ENCODE measurements around the gene UTP4. TPM values are rescaled to one million over a fixed set of nuclear protein-coding genes. Genes with fewer than 3 reads are reported as not detected.
"Not testable (repeated sequence)": the region's sequence is repeated elsewhere in the genome, so short reads cannot be mapped to it uniquely, and the experiment has no call there.

Gene UTP4
- total RNA-seq, 1 experiment from 2014 or later: 31.6 TPM

DNA sequence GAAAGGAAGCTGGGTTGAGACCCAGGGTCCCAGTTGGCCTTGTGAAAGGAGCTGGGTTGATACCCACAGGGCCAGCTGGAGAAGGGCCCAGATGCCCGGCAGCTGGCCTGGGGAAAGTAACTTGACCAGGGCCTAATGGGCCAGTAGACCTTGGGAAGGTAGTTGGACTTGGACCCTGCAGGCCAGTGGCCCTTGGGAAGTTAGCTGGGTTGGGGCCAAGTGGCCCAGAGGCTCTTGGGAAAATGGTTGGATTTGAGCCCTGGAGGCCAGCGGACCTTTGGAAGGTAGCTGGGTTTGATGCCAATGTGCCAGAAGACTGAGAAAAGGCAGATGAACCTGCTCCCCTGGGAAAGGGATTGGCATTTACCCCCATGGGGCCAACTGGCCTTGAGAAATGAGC is 13.5 kb upstream of the UTP4 start:
- no peak overlapping the region for H3K27ac ChIP-seq (ENCODE audit: low read length)
- H3K36me3 ChIP-seq (ENCODE audit: insufficient read depth, low read length): peaks cover 12% of the 10 kb centered on the region
- no peak overlapping the region for H3K4me3 ChIP-seq (ENCODE audit: low read length)
- H3K79me2 ChIP-seq (ENCODE audit: low read length): peaks cover 26% of the 10 kb centered on the region
- DNase-seq: no peak
- H3K4me2 ChIP-seq (ENCODE audit: low read depth, low read length, poor library complexity, severe bottlenecking): no peak overlapping the region
- H2AFZ ChIP-seq (ENCODE audit: low read length): no peak overlapping the region
- no peak overlapping the region for H3K9ac ChIP-seq (ENCODE audit: low read length)
- H3K9me2 ChIP-seq (replicated peaks; ENCODE audit: insufficient read depth, low read length): no peaks in the 10 kb centered on the region
- peaks cover 11% of the 10 kb centered on the region; the same call in 1 of the 2 replicates for H4K20me1 ChIP-seq (ENCODE audit: insufficient read depth, low read depth, low read length)
- H3K27me3 ChIP-seq (ENCODE audit: low read length): no peaks in the 10 kb centered on the region
- no peaks in the 10 kb centered on the region for H3K4me1 ChIP-seq (ENCODE audit: low read length)
- H3K9me3 ChIP-seq (ENCODE audit: low read length): no peaks in the 10 kb centered on the region

- Histone ChIP-seq H3K4me3 (ENCODE audit: low read length) (no peak overlapping the region), H3K9me2 (replicated peaks; ENCODE audit: insufficient read depth, low read length) (no peaks in the 10 kb centered on the region), H3K79me2 (ENCODE audit: low read length) (peaks cover 32% of the 10 kb centered on the region), H2AFZ (ENCODE audit: low read length) (no peak overlapping the region), H3K9me3 (ENCODE audit: low read length) (no peaks in the 10 kb centered on the region), H3K36me3 (ENCODE audit: insufficient read depth, low read length) (peaks cover 12% of the 10 kb centered on the region), H3K27ac (ENCODE audit: low read length) (no peak overlapping the region), H3K9ac (ENCODE audit: low read length) (no peak overlapping the region), H3K4me1 (ENCODE audit: low read length) (no peaks in the 10 kb centered on the region), H4K20me1 (ENCODE audit: insufficient read depth, low read depth, low read length) (peaks cover 11% of the 10 kb centered on the region; the same call in 1 of the 2 replicates), H3K27me3 (ENCODE audit: low read length) (no peaks in the 10 kb centered on the region), H3K4me2 (ENCODE audit: low read depth, low read length, poor library complexity, severe bottlenecking) (no peak overlapping the region)
- DNase-seq: no peak
Measured at GRCh38 chr16:69119536-69119935, 12.9 kb upstream of the UTP4 start.

DNA sequence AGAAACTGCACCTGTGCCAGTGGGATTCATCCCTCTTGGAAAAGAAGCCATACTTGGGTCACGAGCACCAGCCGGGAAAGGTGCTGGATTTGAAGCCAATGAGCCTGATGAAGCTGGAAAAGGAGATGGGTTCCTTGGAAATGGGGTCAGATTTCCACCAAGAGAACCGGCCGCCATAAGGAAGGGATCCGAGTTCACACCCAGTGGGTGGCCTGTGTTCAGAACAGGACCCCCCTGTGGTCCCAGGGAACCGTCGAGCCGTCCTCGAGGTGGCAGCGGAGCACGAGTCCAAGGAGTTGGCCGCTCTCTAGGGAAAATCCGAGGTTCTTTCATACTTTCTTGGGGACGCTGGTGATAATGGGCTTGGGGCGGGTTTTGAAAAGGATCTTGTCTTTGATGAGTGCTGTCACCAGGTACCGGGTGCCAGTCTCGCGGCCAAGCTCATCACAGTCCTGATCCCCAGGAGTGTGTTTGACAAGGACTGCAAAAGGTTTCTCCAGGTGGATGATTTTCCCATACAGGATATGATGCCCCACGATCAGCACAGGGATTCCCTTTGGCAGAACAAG is 12.3 kb upstream of the UTP4 start:
- no peak for DNase-seq
- H3K9me2 ChIP-seq (replicated peaks; ENCODE audit: insufficient read depth, low read length): no peaks in the 10 kb centered on the region
- H3K4me2 ChIP-seq (ENCODE audit: low read depth, low read length, poor library complexity, severe bottlenecking): no peak overlapping the region
- H3K27me3 ChIP-seq (ENCODE audit: low read length): no peaks in the 10 kb centered on the region
- H3K36me3 ChIP-seq (ENCODE audit: insufficient read depth, low read length): peaks cover 12% of the 10 kb centered on the region
- H4K20me1 ChIP-seq (ENCODE audit: insufficient read depth, low read depth, low read length): peaks cover 8% of the 10 kb centered on the region; the same call in 1 of the 2 replicates
- no peak overlapping the region for H2AFZ ChIP-seq (ENCODE audit: low read length)
- no peak overlapping the region for H3K27ac ChIP-seq (ENCODE audit: low read length)
- H3K9ac ChIP-seq (ENCODE audit: low read length): no peak overlapping the region
- no peaks in the 10 kb centered on the region for H3K4me1 ChIP-seq (ENCODE audit: low read length)
- H3K9me3 ChIP-seq (ENCODE audit: low read length): no peaks in the 10 kb centered on the region
- peaks cover 37% of the 10 kb centered on the region for H3K79me2 ChIP-seq (ENCODE audit: low read length)
- no peak overlapping the region for H3K4me3 ChIP-seq (ENCODE audit: low read length)

DNA sequence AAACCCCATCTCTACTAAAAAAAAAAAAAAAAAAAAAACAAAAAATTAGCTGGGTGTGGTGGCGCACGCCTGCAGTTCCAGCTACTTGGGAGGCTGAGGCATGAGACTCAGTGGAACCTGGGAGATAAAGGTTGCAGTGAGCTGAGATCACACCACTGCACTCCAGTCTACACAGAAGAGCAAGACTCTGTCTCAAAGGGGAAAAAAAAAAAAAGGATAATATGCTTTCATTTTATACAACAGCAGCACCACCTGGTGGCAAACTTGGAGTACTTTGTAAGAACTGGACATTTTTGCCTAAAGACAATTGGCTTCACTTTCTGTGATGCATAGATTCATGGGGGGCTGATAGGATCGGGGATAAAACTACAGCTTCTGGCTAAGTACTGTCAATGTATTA is 8.5 kb upstream of the UTP4 start:
- Histone ChIP-seq H3K36me3 (ENCODE audit: insufficient read depth, low read length) (peaks cover 12% of the 10 kb centered on the region), H4K20me1 (ENCODE audit: insufficient read depth, low read depth, low read length) (peaks cover 10% of the 10 kb centered on the region; the same call in 1 of the 2 replicates), H3K4me2 (ENCODE audit: low read depth, low read length, poor library complexity, severe bottlenecking) (no peak overlapping the region), H2AFZ (ENCODE audit: low read length) (no peak overlapping the region), H3K4me3 (ENCODE audit: low read length) (no peak overlapping the region), H3K27me3 (ENCODE audit: low read length) (no peaks in the 10 kb centered on the region), H3K9me2 (replicated peaks; ENCODE audit: insufficient read depth, low read length) (no peaks in the 10 kb centered on the region), H3K79me2 (ENCODE audit: low read length) (peaks cover 71% of the 10 kb centered on the region), H3K9ac (ENCODE audit: low read length) (no peak overlapping the region), H3K9me3 (ENCODE audit: low read length) (no peaks in the 10 kb centered on the region), H3K4me1 (ENCODE audit: low read length) (no peaks in the 10 kb centered on the region), H3K27ac (ENCODE audit: low read length) (no peak overlapping the region)
- peak; percentile 88 for DNase-seq

GRCh38 chr16:69124406-69124805 is 8.0 kb upstream of the UTP4 start:
- not testable (repeated sequence) for H3K9ac ChIP-seq (ENCODE audit: low read length); DNase-seq; H3K9me2 ChIP-seq (replicated peaks; ENCODE audit: insufficient read depth, low read length); H3K9me3 ChIP-seq (ENCODE audit: low read length); H3K4me2 ChIP-seq (ENCODE audit: low read depth, low read length, poor library complexity, severe bottlenecking); H3K27me3 ChIP-seq (ENCODE audit: low read length); H2AFZ ChIP-seq (ENCODE audit: low read length); H3K4me3 ChIP-seq (ENCODE audit: low read length); H3K36me3 ChIP-seq (ENCODE audit: insufficient read depth, low read length); H3K4me1 ChIP-seq (ENCODE audit: low read length); H3K27ac ChIP-seq (ENCODE audit: low read length)
- Histone ChIP-seq H3K79me2 (ENCODE audit: low read length) (peaks cover 74% of the 10 kb centered on the region), H4K20me1 (ENCODE audit: insufficient read depth, low read depth, low read length) (peaks cover 10% of the 10 kb centered on the region; the same call in 1 of the 2 replicates)

DNA sequence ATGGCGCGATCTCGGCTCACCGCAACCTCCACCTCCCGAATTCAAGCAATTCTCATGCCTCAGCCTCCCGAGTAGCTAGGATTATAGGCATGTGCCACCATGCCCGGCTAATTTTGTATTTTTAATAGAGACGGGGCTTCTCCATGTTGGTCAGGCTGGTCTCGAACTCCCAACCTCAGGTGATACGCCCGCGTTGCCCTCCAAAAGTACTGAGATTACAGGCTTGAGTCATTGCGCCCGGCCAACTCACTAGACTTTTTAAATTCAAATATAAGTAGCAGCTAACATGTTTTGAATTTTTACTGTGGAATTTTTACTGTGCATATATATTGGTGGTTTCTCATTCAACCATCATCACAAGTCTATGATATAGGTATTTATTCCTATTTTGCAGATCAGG is 7.5 kb upstream of the UTP4 start:
- not testable (repeated sequence) for H3K4me1 ChIP-seq (ENCODE audit: low read length); H3K4me3 ChIP-seq (ENCODE audit: low read length); H2AFZ ChIP-seq (ENCODE audit: low read length); H3K9ac ChIP-seq (ENCODE audit: low read length); DNase-seq; H3K27me3 ChIP-seq (ENCODE audit: low read length); H3K36me3 ChIP-seq (ENCODE audit: insufficient read depth, low read length); H3K4me2 ChIP-seq (ENCODE audit: low read depth, low read length, poor library complexity, severe bottlenecking); H3K9me3 ChIP-seq (ENCODE audit: low read length); H3K27ac ChIP-seq (ENCODE audit: low read length); H3K9me2 ChIP-seq (replicated peaks; ENCODE audit: insufficient read depth, low read length)
- H4K20me1 ChIP-seq (ENCODE audit: insufficient read depth, low read depth, low read length): peaks cover 14% of the 10 kb centered on the region
- H3K79me2 ChIP-seq (ENCODE audit: low read length): peaks cover 80% of the 10 kb centered on the region

DNA sequence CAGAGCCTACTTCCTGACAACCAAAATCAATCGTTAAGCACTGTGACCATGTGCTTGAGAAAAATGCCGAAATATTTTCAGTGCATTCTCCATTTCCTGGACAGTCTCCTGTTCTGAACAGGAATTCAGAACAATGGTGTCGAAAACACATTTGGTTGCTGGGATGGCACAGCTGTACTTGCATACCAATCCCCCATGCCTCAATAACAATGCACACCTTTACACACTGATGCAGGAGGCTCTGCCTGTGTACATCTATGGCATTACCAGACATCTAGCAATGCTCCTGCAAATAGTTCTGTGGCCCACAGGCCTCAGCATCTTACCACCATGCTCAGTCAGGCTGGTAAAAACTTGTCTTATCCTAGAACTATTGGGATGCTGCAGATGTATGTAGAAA is 6.2 kb upstream of the UTP4 start:
- peaks cover 11% of the 10 kb centered on the region for H3K4me1 ChIP-seq (ENCODE audit: low read length)
- H3K27me3 ChIP-seq (ENCODE audit: low read length): no peaks in the 10 kb centered on the region
- no peak overlapping the region for H3K4me3 ChIP-seq (ENCODE audit: low read length)
- no peak overlapping the region for H3K4me2 ChIP-seq (ENCODE audit: low read depth, low read length, poor library complexity, severe bottlenecking)
- peaks cover 14% of the 10 kb centered on the region for H4K20me1 ChIP-seq (ENCODE audit: insufficient read depth, low read depth, low read length)
- H3K79me2 ChIP-seq (ENCODE audit: low read length): peaks cover 82% of the 10 kb centered on the region
- no peaks in the 10 kb centered on the region; the same call in 1 of the 2 replicates for H3K36me3 ChIP-seq (ENCODE audit: insufficient read depth, low read length)
- no peaks in the 10 kb centered on the region for H3K9me3 ChIP-seq (ENCODE audit: low read length)
- no peak for DNase-seq
- no peak overlapping the region for H2AFZ ChIP-seq (ENCODE audit: low read length)
- H3K27ac ChIP-seq (ENCODE audit: low read length): no peak overlapping the region
- H3K9me2 ChIP-seq (replicated peaks; ENCODE audit: insufficient read depth, low read length): no peaks in the 10 kb centered on the region
- H3K9ac ChIP-seq (ENCODE audit: low read length): no peak overlapping the region

- H4K20me1 ChIP-seq (ENCODE audit: insufficient read depth, low read depth, low read length): peaks cover 14% of the 10 kb centered on the region
- H3K79me2 ChIP-seq (ENCODE audit: low read length): peaks cover 86% of the 10 kb centered on the region
- not testable (repeated sequence) for H3K4me2 ChIP-seq (ENCODE audit: low read depth, low read length, poor library complexity, severe bottlenecking); H3K27me3 ChIP-seq (ENCODE audit: low read length); H3K9me2 ChIP-seq (replicated peaks; ENCODE audit: insufficient read depth, low read length); H2AFZ ChIP-seq (ENCODE audit: low read length); H3K9ac ChIP-seq (ENCODE audit: low read length); H3K4me3 ChIP-seq (ENCODE audit: low read length); H3K27ac ChIP-seq (ENCODE audit: low read length); DNase-seq; H3K9me3 ChIP-seq (ENCODE audit: low read length); H3K36me3 ChIP-seq (ENCODE audit: insufficient read depth, low read length)
- peaks cover 11% of the 10 kb centered on the region for H3K4me1 ChIP-seq (ENCODE audit: low read length)
Measured at GRCh38 chr16:69126801-69127200, 5.6 kb upstream of the UTP4 start.

Measured in Karpas-422 (cell line).